Measurements from ENCODE around the gene RBMS3.

- TF ChIP-seq CTCF (IDR thresholded peaks at IDR 0.05) (no peak), POLR2A (IDR thresholded peaks at IDR 0.05) (no peak)
Measured at GRCh38 chr3:29408676-29409075, 127.8 kb downstream of the RBMS3 start.
